ENCODE measurements around the gene AKAP10.
"Not testable (repeated sequence)": the region's sequence is repeated elsewhere in the genome, so short reads cannot be mapped to it uniquely, and the experiment has no call there.

GRCh38 chr17:19890001-19890400 is 87.6 kb downstream of the AKAP10 start:
- not testable (repeated sequence) for TF ChIP-seq CTCF, EP300 (IDR thresholded peaks at IDR 0.05)
